SK-N-SH treated with all-trans-retinoic acid at 6 μM for 48 hours (cell line): ENCODE data around the gene ITGB3.

Experiments
- TSHZ2 ChIP-seq: fragments of 250-450 bp; sonication (Bioruptor Pico); IDR thresholded peaks from 2 replicates; pipeline ENCODE4 v1.5.0; 2020; ENCODE audit warnings: mild to moderate bottlenecking, moderate library complexity
- TF ChIP-seq, protein P1 (sequence below): fragments of 250-450 bp; sonication (Bioruptor Pico); IDR thresholded peaks from 2 replicates; pipeline ENCODE4 v1.5.1; 2021; ENCODE audit warnings: mild to moderate bottlenecking, moderate library complexity

DNA sequence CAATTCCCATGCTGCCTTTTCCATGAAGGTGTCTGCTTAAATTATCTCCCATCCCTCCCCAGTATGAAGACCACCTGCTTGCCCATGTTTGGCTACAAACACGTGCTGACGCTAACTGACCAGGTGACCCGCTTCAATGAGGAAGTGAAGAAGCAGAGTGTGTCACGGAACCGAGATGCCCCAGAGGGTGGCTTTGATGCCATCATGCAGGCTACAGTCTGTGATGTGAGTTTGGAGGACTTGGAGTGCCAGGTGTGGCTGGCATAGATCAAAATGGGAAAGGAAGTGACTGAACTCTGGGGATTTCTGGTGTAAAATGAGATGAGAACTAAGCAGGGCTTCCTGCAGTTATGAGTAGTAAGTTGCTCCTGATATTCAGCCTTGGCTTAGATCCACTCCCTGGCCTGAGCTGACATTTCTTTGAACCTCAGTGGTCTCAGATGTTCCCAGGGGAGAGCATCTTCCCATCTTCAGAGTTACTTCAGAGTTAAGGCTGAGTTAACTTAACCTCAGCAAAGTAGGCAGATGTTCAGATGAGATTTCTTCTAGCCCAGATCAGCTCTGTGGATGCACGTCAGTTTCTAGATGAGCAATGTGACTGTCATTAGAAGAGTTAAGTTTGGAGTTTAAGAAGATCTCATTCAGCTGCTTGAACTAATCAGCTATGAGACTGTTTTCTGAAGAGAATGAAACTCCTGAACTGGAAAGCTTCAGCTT, 32.7 kb downstream of the ITGB3 start:
- TF ChIP-seq, protein P1, sequence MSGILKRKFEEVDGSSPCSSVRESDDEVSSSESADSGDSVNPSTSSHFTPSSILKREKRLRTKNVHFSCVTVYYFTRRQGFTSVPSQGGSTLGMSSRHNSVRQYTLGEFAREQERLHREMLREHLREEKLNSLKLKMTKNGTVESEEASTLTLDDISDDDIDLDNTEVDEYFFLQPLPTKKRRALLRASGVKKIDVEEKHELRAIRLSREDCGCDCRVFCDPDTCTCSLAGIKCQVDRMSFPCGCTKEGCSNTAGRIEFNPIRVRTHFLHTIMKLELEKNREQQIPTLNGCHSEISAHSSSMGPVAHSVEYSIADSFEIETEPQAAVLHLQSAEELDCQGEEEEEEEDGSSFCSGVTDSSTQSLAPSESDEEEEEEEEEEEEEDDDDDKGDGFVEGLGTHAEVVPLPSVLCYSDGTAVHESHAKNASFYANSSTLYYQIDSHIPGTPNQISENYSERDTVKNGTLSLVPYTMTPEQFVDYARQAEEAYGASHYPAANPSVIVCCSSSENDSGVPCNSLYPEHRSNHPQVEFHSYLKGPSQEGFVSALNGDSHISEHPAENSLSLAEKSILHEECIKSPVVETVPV (CRISPR knock-in tag) = no peak
- TF ChIP-seq TSHZ2 (CRISPR knock-in tag) = no peak
